HG02885 (cell line): ENCODE results near the gene SIGLEC8.

Source experiments
- ATAC-seq: cut with Tn5 transposase; IDR thresholded peaks from one replicate; pipeline ENCODE4 v1.9.1; 2021; ENCODE audit warnings: mild to moderate bottlenecking; ENCODE audit not compliant: unreplicated experiment, poor library complexity

The SIGLEC8 gene

GRCh38 chr19:51410950-51411748 lies 47.1 kb downstream of the SIGLEC8 start:
- ATAC-seq, result no peak

GRCh38 chr19:51407511-51408131 lies 50.6 kb downstream of the SIGLEC8 start:
- peak; percentile 45 for ATAC-seq

GRCh38 chr19:51402117-51402516 lies 56.1 kb downstream of the SIGLEC8 start:
- ATAC-seq, result no peak
